Measurements from ENCODE around the gene TERB1. TPM values are rescaled to one million over a fixed set of nuclear protein-coding genes. Genes with fewer than 3 reads are reported as not detected.

TERB1 gene
- total and polyA plus RNA-seq, 2 of the 13 experiments (the other 11 are each of a cell fraction or from before 2014, with no cell fraction given), result not detected

- no peak; the same call in 1 of the 2 replicates for TF ChIP-seq ZXDC (CRISPR knock-in tag; IDR thresholded peaks at IDR 0.05)
- no peak for TF ChIP-seq ZNF44 (CRISPR knock-in tag; IDR thresholded peaks at IDR 0.05)
- TF ChIP-seq AGO1 (IDR thresholded peaks at IDR 0.05; ENCODE audit: low read depth, low read length, poor library complexity, severe bottlenecking), result no peak
- TF ChIP-seq ZNF674 (CRISPR knock-in tag; IDR thresholded peaks at IDR 0.05; ENCODE audit: low read depth), result no peak
- TF ChIP-seq DNMT1 (CRISPR knock-in tag; IDR thresholded peaks at IDR 0.05), result 0 out of 2 replicates have a peak, but pooled peaks have one; percentile 77
- no peak for TF ChIP-seq CBX1 (IDR thresholded peaks at IDR 0.05; ENCODE audit: low read depth)
- peak; percentile 52; the same call in 1 of the 2 replicates for TF ChIP-seq FOXM1 (CRISPR knock-in tag; IDR thresholded peaks at IDR 0.05)
- no peak for TF ChIP-seq GATAD2A (CRISPR knock-in tag; IDR thresholded peaks at IDR 0.05)
- TF ChIP-seq ZFX (CRISPR knock-in tag; IDR thresholded peaks at IDR 0.05; ENCODE audit: low read depth), result peak; percentile 92
- no peak for TF ChIP-seq AKNA (CRISPR knock-in tag; IDR thresholded peaks at IDR 0.05; ENCODE audit: borderline replicate concordance)
- no peak for TF ChIP-seq TFE3 (CRISPR knock-in tag; IDR thresholded peaks at IDR 0.05)
- TF ChIP-seq ZNF724P (CRISPR knock-in tag; IDR thresholded peaks at IDR 0.05; ENCODE audit: borderline replicate concordance), result no peak
- no peak; the same call in 1 of the 2 replicates for TF ChIP-seq NFKB2 (CRISPR knock-in tag; IDR thresholded peaks at IDR 0.05; ENCODE audit: borderline replicate concordance)
- no peak for TF ChIP-seq PTBP1 (IDR thresholded peaks at IDR 0.05; ENCODE audit: low read depth, low read length, poor library complexity, severe bottlenecking)
- TF ChIP-seq ATF1 (CRISPR knock-in tag; IDR thresholded peaks at IDR 0.05), result no peak
- no peak for TF ChIP-seq ZNF260 (CRISPR knock-in tag; IDR thresholded peaks at IDR 0.05; ENCODE audit: borderline replicate concordance, low read depth)
- peak; percentile 94 for TF ChIP-seq RBFOX2 (IDR thresholded peaks at IDR 0.05; ENCODE audit: low read depth, low read length)
- no peak for TF ChIP-seq ZZZ3 (CRISPR knock-in tag; IDR thresholded peaks at IDR 0.05; ENCODE audit: borderline replicate concordance)
- no peak for TF ChIP-seq ZNF841 (CRISPR knock-in tag; IDR thresholded peaks at IDR 0.05; ENCODE audit: borderline replicate concordance)
- TF ChIP-seq STAT5B (CRISPR knock-in tag; IDR thresholded peaks at IDR 0.05), result no peak; the same call in 1 of the 2 replicates
- TF ChIP-seq MYC (CRISPR knock-in tag; IDR thresholded peaks at IDR 0.05; ENCODE audit: borderline replicate concordance), result no peak; the same call in 1 of the 2 replicates
- TF ChIP-seq ZSCAN9 (CRISPR knock-in tag; IDR thresholded peaks at IDR 0.05; ENCODE audit: borderline replicate concordance), result 0 out of 2 replicates have a peak, but pooled peaks have one; percentile 17
These were observed 49.9 kb downstream of the TERB1 start, which contains the start of gene DYNC1LI2 (continued) for GRCh38 chr16:66751303-66751991.
